Stimulated activated CD4-positive, alpha-beta T cell treated with anti-CD3 and anti-CD28 coated beads, Interleukin-1b, Interleukin-23, amount 100 ng/mL, for 48 hours (primary cell): ENCODE data around the gene BLTP3A.

Source experiments
- DNase-seq: peaks from one replicate; pipeline ENCODE4 v3.0.0-alpha.2; 2020

The BLTP3A gene

GRCh38 chr6:34836451-34836850 is 44.6 kb downstream of the BLTP3A start:
- no peak for DNase-seq

- DNase-seq: no peak
Measured at GRCh38 chr6:34837528-34837927, 45.6 kb downstream of the BLTP3A start.

GRCh38 chr6:34839666-34840352 is 47.9 kb downstream of the BLTP3A start:
- DNase-seq: no peak
